HepG2 (cell line): ENCODE results near the gene NPDC1. TPM values are rescaled to one million over a fixed set of nuclear protein-coding genes. Genes with fewer than 3 reads are reported as not detected.

ENCODE experiments used
- CCDC6 ChIP-seq: sonication (generic); formaldehyde crosslinking; IDR thresholded peaks from 2 replicates; pipeline ENCODE4 v1.8.1; 2022; ENCODE audit warnings: mild to moderate bottlenecking, missing genetic modification reagents, moderate library complexity
- EP300 ChIP-seq, 3 experiments: sonication (generic) in 1 of 3; formaldehyde crosslinking in 1 of 3; IDR thresholded peaks; 2 replicates each; pipeline versions ENCODE4 v1.5.1 to v1.6.1; 2011 to 2020; ENCODE audit warnings: low read depth in 2 of 3, low read length in 2 of 3, borderline replicate concordance in 1 of 3, improper control_type of control experiment in 1 of 3, mild to moderate bottlenecking in 1 of 3, missing genetic modification reagents in 1 of 3, moderate library complexity in 1 of 3
- ETV6 ChIP-seq: sonication (generic); formaldehyde crosslinking; conservative IDR thresholded peaks from 2 replicates; pipeline ENCODE4 v1.4.0; 2020; ENCODE audit warnings: missing genetic modification reagents
- FOSL2 ChIP-seq: sonication (generic); formaldehyde crosslinking; IDR thresholded peaks from 2 replicates; pipeline ENCODE4 v1.4.0; 2020; ENCODE audit warnings: missing genetic modification reagents
- FOXP1 ChIP-seq, 2 experiments: fragments of 450-650 bp in 1 of 2; IDR thresholded peaks; 2 replicates each; pipeline ENCODE4 v1.6.1; 2017 to 2018; ENCODE audit warnings: antibody characterized with exemption in 1 of 2
- GPN1 ChIP-seq: sonication (generic); formaldehyde crosslinking; IDR thresholded peaks from 2 replicates; pipeline ENCODE4 v1.5.1; 2020; ENCODE audit warnings: missing genetic modification reagents, borderline replicate concordance
- HDAC2 ChIP-seq: sonication (generic); formaldehyde crosslinking; IDR thresholded peaks from 2 replicates; pipeline ENCODE4 v1.4.0; 2020; ENCODE audit warnings: missing genetic modification reagents
- JARID2 ChIP-seq: sonication (generic); formaldehyde crosslinking; IDR thresholded peaks from 2 replicates; pipeline ENCODE4 v1.8.1; 2023; ENCODE audit warnings: missing genetic modification reagents, inconsistent platforms; ENCODE audit not compliant: insufficient replicate concordance
- MZF1 ChIP-seq: sonication (generic); formaldehyde crosslinking; IDR thresholded peaks from 2 replicates; pipeline ENCODE4 v1.8.1; 2023; ENCODE audit warnings: mild to moderate bottlenecking, missing genetic modification reagents, borderline replicate concordance
- POLR2A ChIP-seq, 2 experiments: IDR thresholded peaks; 2 replicates each; pipeline ENCODE4 v1.6.1; 2011; ENCODE audit warnings: low read depth in 2 of 2, low read length in 2 of 2, mild to moderate bottlenecking in 1 of 2, moderate library complexity in 1 of 2; ENCODE audit not compliant: insufficient read depth in 1 of 2
- SRSF9 ChIP-seq: fragments of 200-400 bp; formaldehyde crosslinking; IDR thresholded peaks from 2 replicates; pipeline ENCODE4 v1.6.1; 2018; ENCODE audit warnings: borderline replicate concordance, mild to moderate bottlenecking, low read depth, low read length; ENCODE audit not compliant: insufficient read depth, poor library complexity, severe bottlenecking
- STAT5B ChIP-seq: sonication (generic); formaldehyde crosslinking; IDR thresholded peaks from 2 replicates; pipeline ENCODE4 v1.4.0; 2020; ENCODE audit warnings: missing genetic modification reagents
- TFDP2 ChIP-seq: sonication (generic); formaldehyde crosslinking; IDR thresholded peaks from 2 replicates; pipeline ENCODE4 v1.4.0; 2020; ENCODE audit warnings: missing genetic modification reagents
- WIZ ChIP-seq: sonication (generic); formaldehyde crosslinking; IDR thresholded peaks from 2 replicates; pipeline ENCODE4 v1.5.1; 2020; ENCODE audit warnings: mild to moderate bottlenecking, missing genetic modification reagents
- ZNF136 ChIP-seq: sonication (generic); formaldehyde crosslinking; IDR thresholded peaks from 2 replicates; pipeline ENCODE4 v1.8.1; 2022; ENCODE audit warnings: low read depth, mild to moderate bottlenecking, moderate library complexity, missing genetic modification reagents
- ZNF263 ChIP-seq: sonication (generic); formaldehyde crosslinking; IDR thresholded peaks from 2 replicates; pipeline ENCODE4 v1.4.0; 2020; ENCODE audit warnings: missing genetic modification reagents
- ZNF430 ChIP-seq: sonication (generic); formaldehyde crosslinking; IDR thresholded peaks from 2 replicates; pipeline ENCODE4 v1.9.0; 2021; ENCODE audit warnings: mild to moderate bottlenecking, missing genetic modification reagents
- ZNF431 ChIP-seq: sonication (generic); formaldehyde crosslinking; IDR thresholded peaks from 2 replicates; pipeline ENCODE4 v1.9.0; 2022; ENCODE audit warnings: missing genetic modification reagents, low read depth, mild to moderate bottlenecking, borderline replicate concordance
- ZNF564 ChIP-seq: sonication (generic); formaldehyde crosslinking; IDR thresholded peaks from 2 replicates; pipeline ENCODE4 v1.8.1; 2023; ENCODE audit warnings: mild to moderate bottlenecking, missing genetic modification reagents
- ZNF574 ChIP-seq: sonication (generic); formaldehyde crosslinking; IDR thresholded peaks from 2 replicates; pipeline ENCODE4 v1.4.0; 2020; ENCODE audit warnings: missing genetic modification reagents
- ZNF740 ChIP-seq: sonication (generic); formaldehyde crosslinking; IDR thresholded peaks from 2 replicates; pipeline ENCODE4 v1.4.0; 2020; ENCODE audit warnings: missing genetic modification reagents
- ZSCAN31 ChIP-seq: sonication (generic); formaldehyde crosslinking; IDR thresholded peaks from 2 replicates; pipeline ENCODE4 v1.5.0; 2020; ENCODE audit warnings: low read depth, mild to moderate bottlenecking, missing genetic modification reagents
- polyA plus RNA-seq, 8 experiments: library from polyadenylated mRNA; depleted of rRNA in 3 of 8; stranded (reverse) in 7 of 8; unstranded in 1 of 8; fragments of >200 nt; fragmentation: Illumina TruSeq in 4 of 8; extraction: Trizol in 4 of 8; gene quantifications; 2 replicates each; pipeline versions ENCODE4 v1.2.1 to v1.2.3, GENCODE V29; 2011 to 2016; ENCODE audit warnings: low read depth in 4 of 8, missing spikeins in 1 of 8, mixed read lengths in 1 of 8; ENCODE audit not compliant: insufficient read depth in 1 of 8
- total RNA-seq, 5 experiments: library from RNA; depleted of rRNA; stranded (reverse); fragments of >200 nt; fragmentation: Illumina TruSeq; extraction: Trizol; gene quantifications; 2 replicates each; pipeline ENCODE4 v1.2.3, GENCODE V29; 2016; ENCODE audit warnings: low read depth in 1 of 5

Gene NPDC1
- total and polyA plus RNA-seq, 2 of the 13 experiments (the other 11 are each of a cell fraction or from before 2014, with no cell fraction given) = 0.84 to 5.4 TPM

DNA sequence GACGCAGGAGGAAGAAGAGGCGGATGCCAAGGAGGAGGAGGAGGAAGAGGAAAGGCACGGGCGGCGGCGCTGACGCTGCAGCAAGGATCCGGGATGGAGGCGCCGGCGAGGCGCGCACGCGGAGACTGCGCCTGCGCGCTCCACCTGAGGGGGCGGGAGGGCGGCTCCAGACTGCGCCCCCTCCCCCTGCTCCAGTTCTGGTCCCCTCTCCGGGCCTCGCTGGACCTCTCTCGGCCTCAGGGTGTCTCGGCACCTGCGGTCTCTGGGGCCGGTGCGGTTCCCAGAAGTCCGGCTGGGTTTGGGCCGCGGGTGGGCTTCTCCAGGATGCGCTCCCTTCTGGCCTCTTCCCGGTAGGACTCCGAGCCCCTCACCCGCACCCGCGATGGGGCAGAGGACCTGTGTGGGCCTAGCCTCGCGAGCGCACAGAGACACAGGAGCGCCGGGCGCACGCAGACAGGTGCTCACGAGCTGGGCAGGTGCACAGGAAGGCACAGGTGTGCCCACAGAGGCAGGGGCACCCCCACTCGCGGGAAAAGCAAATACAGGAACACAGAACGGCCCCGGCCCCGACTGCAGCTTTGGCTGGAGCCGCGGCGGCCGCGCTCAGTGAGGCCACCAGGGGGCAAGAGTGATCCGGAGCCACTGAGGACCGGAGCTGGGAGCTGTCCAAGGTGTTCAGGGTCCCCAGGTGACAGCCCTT lies at the start of gene NPDC1 (continued):
- TF ChIP-seq GPN1 (CRISPR knock-in tag) = no peak
- no peak for TF ChIP-seq MZF1
- TF ChIP-seq TFDP2 (CRISPR knock-in tag) = no peak
- TF ChIP-seq ZSCAN31 (CRISPR knock-in tag) = peak; percentile 85; the same call in 1 of the 2 replicates
- TF ChIP-seq JARID2 (CRISPR knock-in tag) = no peak
- TF ChIP-seq STAT5B (CRISPR knock-in tag) = peak; percentile 92
- TF ChIP-seq ZNF136 = 0 out of 2 replicates have a peak, but pooled peaks have one; percentile 59
- peak; percentile 91 for TF ChIP-seq HDAC2 (CRISPR knock-in tag)
- no peak for TF ChIP-seq EP300 (IDR thresholded peaks at IDR 0.05; ENCODE audit: low read depth in 2 of 2, low read length in 2 of 2)
- TF ChIP-seq EP300 (CRISPR knock-in tag; IDR thresholded peaks at IDR 0.05; ENCODE audit: borderline replicate concordance) = no peak
- peak; percentile 78; the same call in 1 of the 2 replicates for TF ChIP-seq ETV6
- TF ChIP-seq WIZ (CRISPR knock-in tag) = peak; percentile 91
- TF ChIP-seq ZNF564 (CRISPR knock-in tag) = no peak
- TF ChIP-seq POLR2A (IDR thresholded peaks at IDR 0.05; ENCODE audit: insufficient read depth in 1 of 2, low read depth in 2 of 2, low read length in 2 of 2) = no peak
- no peak for TF ChIP-seq CCDC6 (CRISPR knock-in tag)
- no peak for TF ChIP-seq ZNF263 (CRISPR knock-in tag)
- TF ChIP-seq FOXP1 (IDR thresholded peaks at IDR 0.05) = no peak
- no peak for TF ChIP-seq FOXP1 (CRISPR knock-in tag; IDR thresholded peaks at IDR 0.05)
- TF ChIP-seq ZNF431 (CRISPR knock-in tag) = peak; percentile 53; the same call in 1 of the 2 replicates
- peak; percentile 33; the same call in 1 of the 2 replicates for TF ChIP-seq FOSL2 (CRISPR knock-in tag)
- TF ChIP-seq SRSF9 = no peak
- peak; percentile 73 for TF ChIP-seq ZNF574 (CRISPR knock-in tag)
- peak; percentile 93 for TF ChIP-seq ZNF430
- no peak; the same call in 1 of the 2 replicates for TF ChIP-seq ZNF740 (CRISPR knock-in tag)
